Loucy (cell line): ENCODE results near the gene SH3BP4.

ENCODE experiments used
- H2AFZ ChIP-seq: fragments of 200-600 bp; sonication (generic); 2 replicates; pipeline ENCODE4 v1.6.0; 2016; ENCODE audit warnings: antibody characterized with exemption, mild to moderate bottlenecking, low read length, moderate library complexity
- H3F3A ChIP-seq: fragments of 200-600 bp; 2 replicates; pipeline ENCODE4 v1.6.0; 2016; ENCODE audit warnings: antibody characterized with exemption, low read depth, mild to moderate bottlenecking
- H3K27me3 ChIP-seq: fragments of 200-600 bp; sonication (generic); 2 replicates; pipeline ENCODE4 v1.6.1; 2014; ENCODE audit warnings: low read length, mild to moderate bottlenecking; ENCODE audit not compliant: insufficient read depth, poor library complexity, severe bottlenecking
- H3K36me3 ChIP-seq: fragments of 200-600 bp; sonication (generic); 2 replicates; pipeline ENCODE4 v1.6.1; 2016; ENCODE audit warnings: low read length; ENCODE audit not compliant: insufficient read depth
- H3K4me1 ChIP-seq: fragments of 200-600 bp; sonication (generic); 2 replicates; pipeline ENCODE4 v1.5.1; 2014; ENCODE audit warnings: low read length, mild to moderate bottlenecking; ENCODE audit not compliant: insufficient read depth, poor library complexity, severe bottlenecking
- H3K4me2 ChIP-seq: fragments of 200-600 bp; sonication (generic); 2 replicates; pipeline ENCODE4 v1.6.0; 2014; ENCODE audit warnings: antibody characterized with exemption, low read length, low read depth, mild to moderate bottlenecking; ENCODE audit not compliant: poor library complexity, severe bottlenecking
- H3K4me3 ChIP-seq: fragments of 200-600 bp; sonication (generic); 2 replicates; pipeline ENCODE4 v1.5.1; 2014; ENCODE audit warnings: low read length, mild to moderate bottlenecking, mixed read lengths; ENCODE audit not compliant: poor library complexity, severe bottlenecking
- H3K79me2 ChIP-seq: fragments of 200-600 bp; sonication (generic); 2 replicates; pipeline ENCODE4 v1.6.1; 2014; ENCODE audit warnings: low read length; ENCODE audit not compliant: insufficient read depth
- H3K9ac ChIP-seq: fragments of 200-600 bp; sonication (generic); 2 replicates; pipeline ENCODE4 v1.6.0; 2014; ENCODE audit warnings: mild to moderate bottlenecking, low read depth, low read length, moderate library complexity; ENCODE audit not compliant: poor library complexity, severe bottlenecking
- H3K9me2 ChIP-seq: fragments of 200-600 bp; sonication (generic); replicated peaks from 2 replicates; pipeline ENCODE4 v1.6.1; 2016; ENCODE audit warnings: low read depth, low read length, mixed read lengths
- H3K9me3 ChIP-seq: fragments of 200-600 bp; sonication (generic); 2 replicates; pipeline ENCODE4 v1.6.1; 2014; ENCODE audit warnings: mild to moderate bottlenecking, antibody characterized with exemption, low read length, low read depth; ENCODE audit not compliant: insufficient read depth
- H4K20me1 ChIP-seq: fragments of 200-600 bp; sonication (generic); 2 replicates; pipeline ENCODE4 v1.6.0; 2014; ENCODE audit warnings: antibody characterized with exemption, low read length, mild to moderate bottlenecking; ENCODE audit not compliant: insufficient read depth, poor library complexity, severe bottlenecking
- EZH2phosphoT487 ChIP-seq: fragments of 200-600 bp; IDR thresholded peaks from 2 replicates; pipeline ENCODE4 v1.6.1; 2018; ENCODE audit warnings: antibody characterized with exemption, mild to moderate bottlenecking, moderate library complexity, borderline replicate concordance
- TF ChIP-seq, protein P1 (sequence below): fragments of 200-600 bp; sonication (generic); conservative IDR thresholded peaks from 2 replicates; pipeline ENCODE4 v1.5.1; 2014; ENCODE audit warnings: mild to moderate bottlenecking, antibody characterized with exemption, low read length

SH3BP4 gene

DNA sequence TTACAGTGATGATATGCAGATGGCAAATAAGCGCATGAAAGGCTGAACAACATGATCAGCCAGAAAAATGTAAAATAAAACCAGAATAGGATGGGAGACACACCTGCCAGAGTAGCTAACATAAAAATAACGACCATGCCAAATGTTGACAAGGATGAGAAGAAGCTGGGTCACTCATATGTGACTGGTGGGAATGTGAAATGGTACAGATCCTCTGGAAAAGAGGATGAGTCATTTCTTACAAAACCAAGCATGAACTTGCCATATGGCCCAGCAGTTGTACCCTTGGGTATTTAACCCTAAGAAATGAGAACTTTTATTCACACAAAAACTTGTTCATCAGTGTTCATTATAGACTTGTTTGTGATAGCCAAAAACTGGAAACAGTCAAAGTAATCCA, 143.8 kb downstream of the SH3BP4 start:
- no peaks in the 10 kb centered on the region for H3K9me3 ChIP-seq
- H3K27me3 ChIP-seq: no peaks in the 10 kb centered on the region
- no peak for TF ChIP-seq EZH2phosphoT487
- TF ChIP-seq, protein P1, sequence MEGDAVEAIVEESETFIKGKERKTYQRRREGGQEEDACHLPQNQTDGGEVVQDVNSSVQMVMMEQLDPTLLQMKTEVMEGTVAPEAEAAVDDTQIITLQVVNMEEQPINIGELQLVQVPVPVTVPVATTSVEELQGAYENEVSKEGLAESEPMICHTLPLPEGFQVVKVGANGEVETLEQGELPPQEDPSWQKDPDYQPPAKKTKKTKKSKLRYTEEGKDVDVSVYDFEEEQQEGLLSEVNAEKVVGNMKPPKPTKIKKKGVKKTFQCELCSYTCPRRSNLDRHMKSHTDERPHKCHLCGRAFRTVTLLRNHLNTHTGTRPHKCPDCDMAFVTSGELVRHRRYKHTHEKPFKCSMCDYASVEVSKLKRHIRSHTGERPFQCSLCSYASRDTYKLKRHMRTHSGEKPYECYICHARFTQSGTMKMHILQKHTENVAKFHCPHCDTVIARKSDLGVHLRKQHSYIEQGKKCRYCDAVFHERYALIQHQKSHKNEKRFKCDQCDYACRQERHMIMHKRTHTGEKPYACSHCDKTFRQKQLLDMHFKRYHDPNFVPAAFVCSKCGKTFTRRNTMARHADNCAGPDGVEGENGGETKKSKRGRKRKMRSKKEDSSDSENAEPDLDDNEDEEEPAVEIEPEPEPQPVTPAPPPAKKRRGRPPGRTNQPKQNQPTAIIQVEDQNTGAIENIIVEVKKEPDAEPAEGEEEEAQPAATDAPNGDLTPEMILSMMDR: no peak
- H3K9ac ChIP-seq: no peak overlapping the region
- H3K4me2 ChIP-seq: no peak overlapping the region
- H3K79me2 ChIP-seq: no peaks in the 10 kb centered on the region
- no peaks in the 10 kb centered on the region for H3F3A ChIP-seq
- H2AFZ ChIP-seq: no peak overlapping the region
- H4K20me1 ChIP-seq: no peaks in the 10 kb centered on the region
- H3K36me3 ChIP-seq: no peaks in the 10 kb centered on the region
- H3K4me3 ChIP-seq: no peak overlapping the region
- H3K4me1 ChIP-seq: no peaks in the 10 kb centered on the region
- H3K9me2 ChIP-seq: no peaks in the 10 kb centered on the region

DNA sequence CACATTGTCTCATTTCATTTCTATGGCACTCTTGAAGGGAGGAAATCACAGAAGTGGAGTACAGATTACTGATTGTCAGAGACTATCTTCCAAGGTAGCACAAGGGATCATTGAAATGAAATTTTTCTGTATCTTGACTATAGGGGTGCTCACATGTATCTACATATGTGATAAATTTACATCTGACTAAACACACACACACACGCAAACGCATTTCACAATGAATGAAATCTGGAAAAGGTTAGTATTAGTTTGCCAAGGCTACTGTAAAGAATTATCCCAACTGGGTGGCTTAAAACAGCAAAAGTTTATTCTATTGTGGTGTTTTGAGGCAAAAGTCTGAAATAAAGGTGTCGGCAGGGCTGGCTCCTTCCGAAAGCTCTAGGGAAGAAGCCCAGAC, 144.6 kb downstream of the SH3BP4 start:
- H3F3A ChIP-seq: no peaks in the 10 kb centered on the region
- no peaks in the 10 kb centered on the region for H3K36me3 ChIP-seq
- TF ChIP-seq, protein P1: no peak
- TF ChIP-seq EZH2phosphoT487: no peak
- H3K4me2 ChIP-seq: no peak overlapping the region
- H3K9me2 ChIP-seq: no peaks in the 10 kb centered on the region
- H3K9ac ChIP-seq: no peak overlapping the region
- H3K79me2 ChIP-seq: no peaks in the 10 kb centered on the region
- H3K4me3 ChIP-seq: no peak overlapping the region
- no peaks in the 10 kb centered on the region for H3K9me3 ChIP-seq
- H2AFZ ChIP-seq: no peak overlapping the region
- no peaks in the 10 kb centered on the region for H3K27me3 ChIP-seq
- H4K20me1 ChIP-seq: no peaks in the 10 kb centered on the region
- H3K4me1 ChIP-seq: no peaks in the 10 kb centered on the region

DNA sequence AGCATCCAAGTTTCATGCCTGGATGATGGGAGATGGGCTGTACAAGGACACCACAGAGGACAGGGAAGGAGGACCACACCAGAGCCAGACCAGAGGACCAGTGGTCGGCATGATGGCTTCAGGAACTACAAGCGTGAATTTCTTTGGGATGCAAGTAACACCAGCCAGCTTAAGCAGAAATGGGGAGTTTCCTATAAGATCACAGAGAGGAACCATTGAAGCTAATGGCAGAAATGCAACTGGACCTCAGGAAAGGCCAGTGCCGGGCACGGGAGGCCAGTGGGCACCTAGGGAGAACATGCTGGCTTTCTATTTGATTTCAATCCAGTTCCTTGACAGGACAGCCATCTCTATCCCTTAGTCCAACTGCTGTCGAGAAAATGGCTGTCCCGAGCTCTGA, 145.4 kb downstream of the SH3BP4 start:
- H3K27me3 ChIP-seq: no peaks in the 10 kb centered on the region
- H2AFZ ChIP-seq: no peak overlapping the region
- H3K9me3 ChIP-seq: no peaks in the 10 kb centered on the region
- H3K9ac ChIP-seq: no peak overlapping the region
- no peaks in the 10 kb centered on the region for H4K20me1 ChIP-seq
- no peaks in the 10 kb centered on the region for H3K9me2 ChIP-seq
- no peaks in the 10 kb centered on the region for H3K36me3 ChIP-seq
- H3K4me3 ChIP-seq: no peak overlapping the region
- no peaks in the 10 kb centered on the region for H3F3A ChIP-seq
- no peaks in the 10 kb centered on the region for H3K79me2 ChIP-seq
- no peaks in the 10 kb centered on the region for H3K4me1 ChIP-seq
- TF ChIP-seq, protein P1: no peak
- no peak for TF ChIP-seq EZH2phosphoT487
- H3K4me2 ChIP-seq: no peak overlapping the region
